H1 (cell line): ENCODE results near the gene PRR5.

Source experiments
- ASH2L ChIP-seq: fragments of 200-600, 300-600 bp; sonication (generic); IDR thresholded peaks from one replicate; pipeline ENCODE4 v1.7.1; 2017; ENCODE audit warnings: low read length
- BCL11A ChIP-seq, 2 experiments: IDR thresholded peaks; one replicate each; pipeline ENCODE4 v1.6.1; 2011; ENCODE audit warnings: low read depth in 2 of 2, low read length in 2 of 2, mild to moderate bottlenecking in 2 of 2
- CTCF ChIP-seq, 3 experiments: IDR thresholded peaks; 1 replicate in 2 of 3; 2 replicates in 1 of 3; pipeline versions ENCODE4 v1.5.1 to v1.6.1; 2011; ENCODE audit warnings: low read length in 3 of 3, mild to moderate bottlenecking in 3 of 3, inconsistent platforms in 2 of 3, low read depth in 1 of 3, moderate library complexity in 1 of 3; ENCODE audit not compliant: insufficient read depth in 1 of 3; ENCODE audit errors: control extremely low read depth in 1 of 3
- GTF2F1 ChIP-seq: IDR thresholded peaks from 2 replicates; pipeline ENCODE4 v1.6.1; 2012; ENCODE audit warnings: low read depth, low read length, improper control_type of control experiment, borderline replicate concordance
- POLR2A ChIP-seq, 2 experiments: IDR thresholded peaks; 1 replicate in 1 of 2; 2 replicates in 1 of 2; pipeline ENCODE4 v1.6.1; 2011; ENCODE audit warnings: low read depth in 2 of 2, low read length in 2 of 2, mild to moderate bottlenecking in 2 of 2; ENCODE audit errors: control extremely low read depth in 1 of 2
- POLR2AphosphoS5 ChIP-seq: IDR thresholded peaks from 2 replicates; pipeline ENCODE4 v1.6.1; 2011; ENCODE audit warnings: low read depth, low read length
- RXRA ChIP-seq: IDR thresholded peaks from 2 replicates; pipeline ENCODE4 v1.6.1; 2011; ENCODE audit warnings: low read depth, mild to moderate bottlenecking, low read length, moderate library complexity; ENCODE audit not compliant: insufficient read depth
- TAF7 ChIP-seq: optimal IDR thresholded peaks from 2 replicates; pipeline ENCODE3; 2011; ENCODE audit warnings: low read depth, mild to moderate bottlenecking, inconsistent platforms, low read length, moderate library complexity, borderline replicate concordance

DNA sequence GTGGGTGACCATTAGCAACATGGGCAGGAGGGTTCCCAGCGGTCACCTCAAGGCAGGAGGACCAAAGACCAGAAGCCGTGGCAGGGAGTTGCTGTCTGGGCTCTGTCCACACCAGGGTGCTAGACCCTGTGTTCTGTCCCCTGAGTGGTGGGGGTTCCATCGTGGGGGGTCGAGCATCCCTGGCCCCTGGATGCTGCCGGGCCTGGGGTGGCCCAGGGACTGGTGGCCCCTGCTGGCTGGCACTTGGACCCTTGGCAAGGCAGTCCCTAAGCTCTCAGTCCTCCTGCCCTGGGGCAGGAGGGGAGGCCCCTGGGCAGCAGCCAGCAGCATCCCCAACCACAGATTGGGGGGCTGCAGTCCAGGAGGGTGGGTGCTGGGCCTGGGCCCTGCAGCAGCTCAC is 37.0 kb downstream of the PRR5 start:
- no peak for TF ChIP-seq GTF2F1
- TF ChIP-seq POLR2AphosphoS5 = no peak
- TF ChIP-seq POLR2A (IDR thresholded peaks at IDR 0.05; ENCODE audit: control extremely low read depth in 1 of 2, low read depth in 2 of 2, low read length in 2 of 2) = no peak
- no peak for TF ChIP-seq TAF7
- no peak for TF ChIP-seq CTCF (IDR thresholded peaks at IDR 0.05; ENCODE audit: control extremely low read depth in 1 of 3, insufficient read depth in 1 of 3, low read depth in 1 of 3, low read length in 3 of 3)
- no peak for TF ChIP-seq BCL11A (IDR thresholded peaks at IDR 0.05; ENCODE audit: low read depth in 2 of 2, low read length in 2 of 2)
- TF ChIP-seq ASH2L = no peak
- TF ChIP-seq RXRA = no peak
